ENCODE measurements around the gene CATSPER3.

Gene CATSPER3

DNA sequence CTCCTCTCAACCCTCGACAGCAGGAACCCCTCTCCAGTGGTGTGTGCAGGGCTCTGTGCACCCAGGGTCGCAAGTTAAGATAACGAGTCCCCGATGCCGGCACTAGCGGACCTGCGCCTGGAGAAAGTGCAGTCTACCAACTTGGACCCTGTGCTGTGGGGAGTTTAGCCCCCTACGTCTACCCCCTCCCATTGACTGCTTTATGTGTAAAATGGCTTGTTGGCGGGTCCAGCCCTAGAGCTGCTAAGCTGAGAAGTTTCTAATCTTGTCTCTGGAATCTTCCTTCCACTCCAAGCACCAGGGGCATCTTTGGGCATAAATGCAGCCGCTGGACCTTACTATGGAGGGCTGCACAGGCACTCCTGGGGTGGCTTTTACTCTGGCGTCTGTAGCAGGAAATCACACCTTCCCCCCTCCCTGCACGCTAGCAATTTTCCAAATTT lies 73.5 kb downstream of the CATSPER3 start:
- DNase-seq (ENCODE audit: low read depth in 3 of 3), result no peak

DNA sequence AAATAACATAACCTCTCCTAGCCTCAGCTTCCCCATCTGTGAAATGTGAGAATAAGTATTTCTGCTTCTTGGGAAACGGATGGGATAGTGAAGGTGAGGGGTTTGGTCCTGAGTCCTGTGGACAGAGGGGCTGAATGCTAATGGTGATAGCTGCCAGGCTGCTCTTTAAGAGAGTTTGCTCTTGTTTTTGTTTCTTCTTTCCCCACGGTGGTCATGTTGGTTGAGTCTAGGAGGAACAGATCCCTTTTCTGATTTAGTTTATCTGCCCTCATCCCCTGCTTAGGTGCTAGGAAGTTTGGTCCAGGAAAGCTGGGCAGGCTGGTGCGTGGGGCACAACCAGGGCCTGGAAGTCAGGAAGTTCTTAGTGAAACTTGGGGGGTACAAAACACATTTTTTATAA lies 74.0 kb downstream of the CATSPER3 start:
- DNase-seq (ENCODE audit: low read depth in 3 of 3), result no peak

DNA sequence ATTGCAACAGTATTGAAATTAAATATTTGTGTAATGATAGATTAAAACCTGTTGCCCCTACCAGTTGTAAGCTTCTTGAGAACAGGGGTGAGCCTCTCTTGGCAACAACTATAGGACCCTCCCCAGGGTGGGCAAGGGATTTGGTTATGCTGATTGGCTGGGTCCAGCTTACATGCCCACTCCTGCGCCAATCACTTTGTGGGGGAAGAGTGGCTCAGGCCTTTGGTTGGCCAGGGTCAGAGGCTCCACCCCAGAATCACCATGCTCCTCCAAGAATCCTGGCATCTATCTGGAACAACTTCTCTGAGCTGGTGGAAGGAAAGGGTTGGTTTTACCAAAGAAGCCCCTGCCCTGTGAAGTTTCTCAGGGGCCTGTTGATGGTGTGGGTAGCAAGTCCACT lies 74.9 kb downstream of the CATSPER3 start:
- no peak for DNase-seq (ENCODE audit: low read depth in 3 of 3)

DNA sequence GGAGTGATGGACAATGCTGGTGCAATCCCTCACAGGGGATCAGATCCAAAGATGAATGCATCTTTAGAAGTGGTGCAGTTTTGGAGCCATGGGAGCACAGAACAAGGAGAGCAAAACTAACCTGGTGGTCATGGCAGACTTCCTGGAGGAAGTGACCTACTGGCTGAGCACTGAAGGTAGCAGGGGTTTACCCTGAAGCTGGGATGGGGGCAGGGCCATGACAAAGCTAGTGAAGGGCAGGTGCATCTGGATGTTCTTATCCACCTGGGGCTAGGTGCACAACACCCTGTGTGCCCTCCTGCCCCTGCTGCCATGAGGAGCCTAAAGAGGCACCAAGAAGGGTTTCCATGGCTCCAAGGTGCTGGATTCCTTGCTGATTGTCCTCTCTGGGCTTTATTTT lies 77.8 kb downstream of the CATSPER3 start:
- no peak for DNase-seq (ENCODE audit: low read depth in 3 of 3)

DNA sequence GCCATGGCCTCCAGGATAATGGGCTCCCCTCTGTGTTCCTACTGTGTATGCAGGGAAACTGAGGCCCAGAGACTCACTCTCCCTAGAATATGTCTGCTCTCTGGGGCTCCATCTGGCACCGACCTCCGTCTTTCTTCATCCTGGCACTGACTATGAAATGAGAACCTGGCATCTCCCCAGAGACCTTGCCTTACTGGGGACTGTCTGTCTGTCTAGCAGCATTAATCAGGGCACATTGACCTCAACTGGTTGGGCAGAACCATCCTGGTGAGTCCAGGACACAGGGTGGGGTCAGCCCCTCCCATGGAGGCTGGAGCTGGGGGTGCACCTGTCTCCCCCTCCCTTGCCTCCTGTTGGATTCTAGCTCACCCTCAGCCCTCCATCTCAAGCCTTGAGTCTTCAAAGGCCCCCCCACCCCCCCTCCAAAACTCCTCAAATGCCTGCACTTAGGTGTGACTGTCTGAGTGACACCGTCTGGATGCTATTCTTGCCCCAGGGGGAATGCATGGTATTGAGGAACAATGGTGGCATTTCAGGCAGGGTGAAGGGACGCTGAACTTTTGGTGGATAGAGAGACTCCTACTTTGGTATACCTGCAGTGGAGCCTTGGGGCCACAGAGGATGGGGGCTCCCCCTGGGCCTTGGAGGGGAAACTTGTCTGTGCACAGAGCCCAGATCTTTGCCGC lies 79.1 kb downstream of the CATSPER3 start:
- DNase-seq (ENCODE audit: low read depth in 3 of 3), result no peak

DNA sequence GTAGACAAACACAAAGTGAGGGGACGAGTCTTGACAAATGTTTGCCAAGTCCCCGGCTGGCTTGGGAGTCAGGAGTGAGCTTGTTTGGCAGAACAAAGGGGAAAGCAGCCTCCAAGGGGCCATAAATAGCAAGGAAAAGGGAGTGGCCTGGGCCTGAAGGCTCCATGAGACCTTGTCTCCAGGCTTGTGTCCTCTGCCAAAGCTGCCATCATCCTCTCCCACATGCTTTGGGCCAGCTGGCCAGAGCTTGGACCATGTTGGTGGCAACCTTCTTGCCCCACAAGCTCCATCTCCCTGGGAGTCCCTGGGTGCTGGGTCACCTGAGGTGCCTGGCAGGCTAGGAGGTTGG lies 79.6 kb downstream of the CATSPER3 start:
- DNase-seq (ENCODE audit: low read depth in 3 of 3), result no peak

DNA sequence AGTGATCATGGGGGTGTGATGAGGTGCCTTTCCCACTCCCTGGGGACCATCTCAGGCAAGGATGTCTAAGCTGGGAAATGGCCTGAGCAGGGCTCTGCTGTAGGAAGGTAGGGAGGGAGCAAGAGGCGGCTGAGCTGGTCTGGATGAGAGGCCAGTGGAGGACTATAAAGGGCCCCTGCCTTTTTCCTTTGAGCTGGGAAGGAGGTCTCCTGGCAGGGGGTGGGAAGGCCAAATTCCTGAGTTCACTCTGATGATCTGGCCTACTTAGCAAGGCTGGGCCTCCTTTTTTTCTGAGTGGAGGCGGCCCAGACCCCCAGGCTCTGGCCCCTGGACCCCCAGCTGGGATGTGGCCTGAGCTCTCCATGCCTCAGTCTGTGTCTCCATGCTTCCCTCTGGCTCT lies 80.6 kb downstream of the CATSPER3 start:
- DNase-seq (ENCODE audit: low read depth in 3 of 3), result no peak

DNA sequence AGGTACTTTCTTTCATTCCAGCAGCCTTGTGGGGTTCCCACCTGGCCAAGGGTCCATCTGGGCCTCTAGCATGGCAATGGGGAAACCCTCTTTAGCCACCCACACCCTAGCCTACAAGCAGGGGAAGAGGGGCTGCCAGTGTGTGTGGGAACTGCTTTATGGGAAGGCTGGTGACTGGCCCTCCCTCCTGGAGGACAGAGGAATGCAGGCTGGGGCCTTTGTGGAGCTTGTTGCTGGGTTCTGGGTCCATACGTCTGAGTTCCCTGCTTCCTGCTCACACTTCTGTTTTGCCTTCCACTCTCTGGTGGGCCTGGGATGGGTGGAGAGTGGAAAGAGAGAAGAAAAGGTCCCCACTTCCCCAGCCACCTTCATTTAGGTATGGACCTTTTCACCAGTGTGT lies 81.2 kb downstream of the CATSPER3 start:
- no peak for DNase-seq (ENCODE audit: low read depth in 3 of 3)

DNA sequence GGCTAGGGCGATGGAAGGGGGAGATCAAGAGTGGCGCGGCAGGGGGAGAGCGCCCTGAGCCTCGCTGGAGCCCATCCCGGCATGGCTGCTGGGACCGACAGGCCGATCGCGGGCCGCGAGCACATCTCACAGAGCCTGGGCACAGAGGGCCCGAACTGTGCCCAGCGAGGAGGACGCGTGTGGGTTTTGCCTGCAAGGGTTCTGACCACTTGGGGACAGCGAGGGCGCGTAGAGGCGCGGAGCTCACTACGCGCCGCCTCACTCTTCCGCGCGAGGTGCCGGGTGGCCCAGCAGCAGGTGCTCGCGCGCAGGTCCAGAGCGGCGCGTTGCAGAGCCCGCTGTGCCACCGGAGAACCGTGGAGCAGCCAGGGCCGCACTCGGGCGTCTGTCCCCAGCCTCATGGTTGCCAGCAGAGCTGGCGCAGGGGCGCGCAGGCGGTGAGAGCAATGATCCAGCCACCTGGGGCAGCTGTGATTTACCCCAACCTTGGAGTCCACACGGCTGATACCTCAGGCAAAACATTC lies 82.6 kb downstream of the CATSPER3 start:
- no peak for DNase-seq (ENCODE audit: low read depth in 3 of 3)

DNA sequence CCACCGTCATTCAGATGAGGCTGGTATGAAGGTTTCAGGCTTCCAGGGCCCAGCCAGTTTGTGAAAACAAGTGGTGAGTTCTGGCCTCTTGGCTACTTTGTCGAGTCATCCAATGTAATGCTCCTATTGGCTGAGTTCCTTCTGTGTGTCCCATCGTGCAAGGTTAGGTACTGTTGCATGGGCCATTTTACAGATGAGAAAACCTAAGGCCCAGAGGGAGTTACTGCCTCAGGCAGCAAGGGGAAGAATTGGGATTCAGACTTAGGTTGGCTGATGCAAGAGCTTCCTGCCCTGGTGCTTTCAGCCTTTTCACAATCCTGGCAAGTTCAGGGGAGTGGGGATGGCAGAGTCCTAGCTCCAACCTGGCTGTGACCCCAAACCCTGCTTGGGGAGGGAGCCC lies 83.7 kb downstream of the CATSPER3 start:
- DNase-seq (ENCODE audit: low read depth in 3 of 3), result no peak

DNA sequence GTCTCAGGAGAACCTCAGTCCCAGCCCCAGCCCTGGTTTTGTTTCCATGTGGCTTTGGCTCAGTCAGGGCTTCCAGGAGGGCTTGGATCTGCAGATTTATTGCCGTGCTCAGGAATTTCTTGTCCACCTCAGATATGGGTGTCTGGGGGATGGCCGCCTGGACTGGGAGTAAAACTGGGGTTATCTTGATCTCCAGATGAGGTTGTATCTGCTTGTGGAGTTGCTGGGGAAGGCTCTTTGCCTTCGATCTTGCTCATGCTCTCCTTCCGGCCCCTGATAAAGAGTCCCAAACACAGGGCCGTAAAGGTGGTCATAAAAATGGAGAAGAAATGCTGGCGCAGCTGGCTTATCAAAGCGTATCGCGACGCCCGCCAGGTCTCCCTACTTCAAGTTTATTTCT lies 84.2 kb downstream of the CATSPER3 start:
- no peak for DNase-seq (ENCODE audit: low read depth in 3 of 3)

DNA sequence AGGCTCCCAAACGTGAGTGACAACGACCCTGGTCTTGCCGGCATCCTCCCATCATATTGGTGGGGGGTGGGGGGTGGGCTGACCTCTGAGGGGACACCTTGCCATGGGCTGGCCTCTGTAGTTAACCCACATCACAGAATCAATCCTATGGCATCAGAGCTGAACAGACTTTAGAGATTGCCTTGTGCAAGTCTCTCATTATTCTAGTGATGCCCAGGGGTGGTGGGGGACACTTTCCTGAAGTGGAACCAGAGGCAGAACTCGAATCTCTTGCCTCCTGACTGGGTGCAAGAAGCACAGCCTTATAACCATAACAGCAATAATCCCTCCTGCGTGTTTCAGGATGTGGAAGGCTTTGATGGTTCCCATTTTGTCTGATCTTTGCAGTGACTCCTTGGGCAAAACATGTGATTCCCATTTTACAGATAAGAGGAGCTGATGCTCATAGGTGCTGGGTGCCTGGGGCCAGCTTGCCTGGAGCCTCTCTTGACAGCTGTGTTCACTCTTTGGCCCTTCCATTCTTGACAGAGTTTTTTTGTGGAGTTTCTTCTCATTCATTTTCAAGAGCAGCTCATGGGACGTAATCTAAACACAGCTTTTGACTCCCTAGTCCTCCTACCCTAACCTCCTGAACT lies 84.9 kb downstream of the CATSPER3 start:
- no peak for DNase-seq (ENCODE audit: low read depth in 3 of 3)

DNA sequence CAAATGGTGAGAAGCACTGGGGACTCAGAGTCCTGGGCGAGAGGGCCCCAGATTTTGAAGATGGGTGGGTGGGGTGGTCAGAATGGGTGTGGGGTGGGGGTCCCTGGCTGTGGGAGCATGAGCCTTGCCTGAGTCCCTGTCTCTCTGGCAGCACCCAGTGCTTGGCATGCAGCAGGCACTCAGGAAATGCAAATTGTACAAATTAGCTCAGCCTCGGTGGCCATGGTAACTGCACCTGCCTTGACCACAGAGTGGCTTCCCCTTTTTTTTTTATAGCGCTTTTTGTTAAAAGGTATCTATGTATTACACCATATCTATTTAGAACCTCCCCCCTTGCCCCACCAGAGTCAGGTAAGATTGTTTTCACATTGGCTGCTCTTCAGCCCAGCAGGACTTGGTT lies 85.6 kb downstream of the CATSPER3 start:
- DNase-seq (ENCODE audit: low read depth in 3 of 3), result no peak

DNA sequence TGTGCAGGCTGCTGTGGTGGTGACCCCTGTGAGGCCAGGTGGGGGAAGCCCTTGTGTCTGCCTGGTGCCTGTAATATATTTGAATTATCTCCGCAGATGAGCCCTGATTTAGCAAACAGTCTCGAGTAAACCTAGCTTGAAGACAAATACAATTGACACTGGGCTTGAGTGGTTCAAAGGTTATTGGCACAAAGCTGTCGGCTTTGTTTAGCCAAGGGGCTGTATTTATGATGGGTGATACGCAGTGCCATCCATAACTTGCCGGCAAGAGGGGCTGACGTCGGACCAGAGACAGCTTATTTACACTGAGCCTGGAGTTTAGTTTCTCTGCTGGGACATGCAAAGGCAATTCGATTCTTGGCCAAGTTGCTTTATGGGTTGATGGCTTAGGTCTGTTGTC lies 86.3 kb downstream of the CATSPER3 start:
- DNase-seq (ENCODE audit: low read depth in 3 of 3), result no peak

DNA sequence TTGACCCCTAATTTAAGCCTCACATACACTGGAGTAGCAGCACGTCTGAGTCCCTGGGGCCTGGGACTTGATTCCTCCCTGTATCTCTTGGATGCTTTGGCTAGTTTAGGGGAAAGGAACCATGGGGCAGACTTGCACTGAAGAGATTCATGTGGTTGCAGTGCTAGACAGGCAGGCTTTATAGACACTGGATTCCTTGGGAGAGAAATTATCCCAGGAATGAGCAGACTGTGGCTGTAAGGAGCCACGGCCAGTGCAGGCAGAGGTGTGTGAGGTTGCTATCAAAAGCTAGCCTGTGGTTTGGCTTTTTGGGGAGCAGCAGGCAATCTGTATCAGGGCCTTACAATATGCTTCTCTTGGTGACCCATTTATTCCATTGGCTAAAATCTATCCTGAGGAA lies 86.8 kb downstream of the CATSPER3 start:
- no peak for DNase-seq (ENCODE audit: low read depth in 3 of 3)

DNA sequence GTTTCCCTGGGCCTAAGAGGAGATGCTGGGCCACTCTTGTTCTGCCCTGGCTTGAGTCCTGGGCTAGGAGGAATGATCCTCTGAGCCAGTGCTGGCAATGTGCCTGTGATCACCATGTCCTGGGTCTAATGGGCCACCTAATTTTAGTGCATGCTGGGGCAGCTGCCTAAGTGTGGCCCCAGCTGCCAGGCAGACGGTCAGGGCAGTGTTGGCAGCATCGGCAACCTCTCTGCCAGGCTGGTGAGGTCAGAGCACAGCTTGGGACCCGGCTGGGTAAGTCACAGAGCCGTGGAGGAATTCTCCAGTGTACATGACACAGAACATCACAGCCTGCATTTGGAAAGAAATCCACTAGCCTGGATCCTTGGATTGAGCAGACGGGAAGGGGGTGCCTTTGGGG lies 87.7 kb downstream of the CATSPER3 start:
- no peak for DNase-seq (ENCODE audit: low read depth in 3 of 3)

DNA sequence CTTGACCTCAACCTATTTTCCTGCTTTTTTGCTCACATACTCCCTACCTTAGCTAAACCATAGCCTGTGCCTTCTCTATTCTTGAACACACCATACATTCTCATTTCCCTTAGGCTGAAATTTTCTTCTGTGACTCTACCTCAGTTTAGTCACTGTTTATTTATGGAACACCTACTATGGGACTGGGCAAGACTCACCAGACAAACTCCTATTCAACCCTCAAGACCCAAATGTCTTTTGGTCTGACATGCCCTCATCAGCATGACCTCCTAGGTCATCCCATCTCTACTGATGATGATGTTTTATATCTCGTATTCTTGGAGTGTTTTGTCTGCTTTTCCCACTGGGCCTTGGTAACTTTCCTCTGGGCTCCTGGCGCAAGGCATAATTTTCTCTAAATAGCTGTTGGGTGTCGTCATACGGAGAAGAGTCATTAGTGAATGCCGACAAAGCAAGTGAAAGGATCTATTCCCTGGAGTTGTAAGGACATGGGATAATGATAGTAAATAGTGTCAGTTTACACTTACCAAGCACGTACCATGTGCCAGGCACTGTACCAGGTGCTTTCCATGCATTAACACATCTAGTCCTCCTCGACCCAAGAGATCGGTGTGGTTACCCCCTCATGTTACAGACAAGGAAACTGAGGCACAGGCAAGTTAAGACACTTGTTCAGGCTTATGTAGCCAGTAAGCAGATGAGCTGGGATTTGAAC lies 88.8 kb downstream of the CATSPER3 start:
- DNase-seq (ENCODE audit: low read depth in 3 of 3), result no peak

DNA sequence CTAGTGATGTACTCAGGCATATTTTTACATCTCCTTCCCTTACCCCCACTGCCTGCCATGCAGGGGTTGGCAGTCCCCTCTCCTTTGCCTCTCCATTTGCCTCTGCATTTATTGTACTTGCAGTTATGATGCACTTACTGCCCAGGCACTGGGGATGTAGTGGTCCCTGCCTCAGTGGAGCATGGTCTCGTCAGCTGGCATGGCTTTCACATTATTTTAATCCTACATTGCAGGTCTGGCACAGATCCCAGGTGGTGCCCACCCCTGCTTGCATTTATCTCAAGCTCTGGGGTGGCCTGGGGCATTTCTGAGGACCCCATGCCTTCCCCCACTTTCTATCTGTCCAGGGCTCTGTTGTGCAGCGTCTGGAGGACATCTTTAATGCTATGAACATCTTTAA lies 89.5 kb downstream of the CATSPER3 start:
- no peak for DNase-seq (ENCODE audit: low read depth in 3 of 3)

DNA sequence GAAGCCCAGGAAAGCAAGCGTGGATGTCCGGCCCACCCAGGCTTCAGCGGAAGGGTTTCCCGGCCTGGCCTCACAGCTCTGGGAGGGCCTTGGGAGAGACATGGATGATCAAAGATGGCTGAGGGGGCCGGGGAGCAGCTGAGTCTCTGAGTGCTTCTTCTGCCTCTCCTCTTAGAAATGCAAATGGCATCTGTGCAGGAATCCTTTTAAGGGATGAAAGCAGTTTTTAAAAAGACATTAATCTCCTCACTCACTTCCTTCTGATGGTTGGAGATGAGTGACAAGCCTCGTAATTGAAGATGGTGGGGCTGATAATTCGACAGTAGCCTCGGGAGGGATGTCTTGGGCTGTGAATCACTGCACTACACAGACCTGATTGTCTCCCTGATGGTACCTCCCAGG lies 90.6 kb downstream of the CATSPER3 start:
- DNase-seq (ENCODE audit: low read depth in 3 of 3), result no peak

DNA sequence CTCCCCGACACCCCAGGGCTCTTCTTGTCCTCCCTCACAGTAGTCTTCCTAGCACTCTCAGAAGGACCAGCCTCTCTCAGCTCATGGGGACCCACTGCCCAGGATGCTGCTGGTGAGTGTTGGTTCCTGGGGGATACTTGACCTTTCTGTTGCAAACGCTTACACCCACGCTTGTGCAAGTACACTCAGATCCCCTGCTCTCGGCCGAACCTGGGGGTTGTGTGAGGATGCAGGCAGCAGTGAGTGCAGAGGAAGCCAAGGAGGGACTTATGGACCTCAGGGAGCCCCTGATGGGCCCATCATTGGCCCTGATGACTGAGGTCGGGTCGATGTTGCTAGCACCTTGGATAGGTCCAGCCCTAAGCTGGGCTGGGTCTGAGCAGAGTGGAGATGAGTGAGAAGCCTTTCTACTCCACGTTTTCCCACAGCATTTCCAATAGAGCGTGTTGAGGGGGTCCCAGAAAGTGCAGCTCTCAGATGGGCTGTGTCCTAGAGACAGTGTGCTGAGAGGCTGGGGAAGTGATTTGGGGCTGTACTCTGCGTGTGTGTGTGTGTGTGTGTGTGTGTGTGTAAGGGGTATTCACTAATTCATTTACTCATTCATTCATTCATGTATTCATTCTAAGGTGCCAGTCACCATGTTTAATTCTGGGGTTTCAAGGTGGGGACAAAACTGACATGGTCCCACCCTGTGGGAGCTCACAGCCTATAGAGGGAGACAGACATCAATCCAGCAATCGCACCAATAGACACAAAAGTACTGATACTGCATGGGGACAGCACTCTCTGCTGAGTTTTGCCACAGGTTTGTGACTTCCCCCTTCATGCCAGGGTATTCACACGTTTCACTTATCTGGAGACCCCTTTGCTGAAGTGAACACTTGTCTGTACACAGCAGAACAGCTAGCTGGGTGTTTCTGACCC lies 91.6 kb downstream of the CATSPER3 start:
- no peak for DNase-seq (ENCODE audit: low read depth in 3 of 3)

DNA sequence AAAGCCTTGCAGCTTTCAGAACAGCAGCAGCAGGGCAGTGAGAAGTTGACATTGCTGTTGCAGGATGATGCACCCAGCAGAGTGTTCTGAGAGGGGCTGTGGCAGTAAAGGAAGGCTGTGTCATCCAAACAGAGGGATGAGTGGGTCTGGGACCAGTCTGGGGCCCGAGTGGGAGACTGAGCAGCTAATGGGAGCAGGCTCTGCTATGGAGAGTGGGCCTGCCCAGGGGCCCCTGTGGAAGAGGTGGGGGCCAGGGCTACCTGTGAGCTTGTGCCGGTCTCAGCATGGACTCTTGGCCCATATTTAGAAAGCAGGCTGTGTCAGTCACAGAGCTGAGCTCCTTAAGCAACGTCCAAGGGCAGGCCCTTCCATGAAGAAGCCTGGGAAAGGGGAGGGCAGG lies 92.3 kb downstream of the CATSPER3 start:
- no peak for DNase-seq (ENCODE audit: low read depth in 3 of 3)

DNA sequence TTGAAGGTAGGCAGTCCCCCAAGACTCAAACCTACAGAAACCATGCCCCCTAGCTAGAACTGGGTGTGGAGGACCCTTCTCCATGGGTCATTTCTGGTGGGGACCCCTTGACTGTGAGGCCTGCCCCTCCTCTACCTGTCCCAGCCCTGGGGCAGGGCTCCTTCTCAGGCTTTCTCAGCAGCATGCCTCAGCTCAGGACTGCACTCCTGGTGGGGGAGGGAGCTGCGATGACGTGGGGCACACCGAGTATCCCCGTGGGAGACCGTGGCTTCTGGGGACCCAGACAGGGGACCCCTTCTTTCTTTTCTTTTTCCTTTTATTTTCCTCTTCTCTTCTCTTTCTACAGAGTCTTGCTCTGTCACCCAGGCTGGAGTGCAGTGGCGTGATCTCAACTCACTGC lies 93.3 kb downstream of the CATSPER3 start:
- DNase-seq (ENCODE audit: low read depth in 3 of 3), result no peak

Data from stimulated activated CD4-positive, alpha-beta T cell treated with anti-CD3 and anti-CD28 coated beads, TNF-alpha, amount 100 ng/mL, for 24 hours (primary cell).